Measurements from ENCODE around the gene DCAKD.

The DCAKD gene

GRCh38 chr17:45092911-45093430 lies 41.5 kb upstream of the DCAKD start:
- TF ChIP-seq CTCF (conservative IDR thresholded peaks at IDR 0.05; ENCODE audit: low read depth, low read length): no peak
- DNase-seq (ENCODE audit: low read depth): peak; percentile 96
- no peak overlapping the region for H3K4me3 ChIP-seq (ENCODE audit: low read length)

GRCh38 chr17:45091778-45092425 lies 40.5 kb upstream of the DCAKD start:
- DNase-seq (ENCODE audit: low read depth): no peak
- no peak overlapping the region for H3K4me3 ChIP-seq (ENCODE audit: low read length)

GRCh38 chr17:45090711-45091110 lies 39.3 kb upstream of the DCAKD start:
- no peak overlapping the region for H3K4me3 ChIP-seq (ENCODE audit: low read length)
- TF ChIP-seq CTCF (conservative IDR thresholded peaks at IDR 0.05; ENCODE audit: low read depth, low read length): no peak

More at GRCh38 chr17:45091778-45092425, 40.5 kb upstream of the DCAKD start:
- TF ChIP-seq CTCF (conservative IDR thresholded peaks at IDR 0.05; ENCODE audit: low read depth, low read length): no peak

GRCh38 chr17:45088741-45089140 lies 37.3 kb upstream of the DCAKD start:
- DNase-seq (ENCODE audit: low read depth): no peak
- no peak overlapping the region for H3K4me3 ChIP-seq (ENCODE audit: low read length)
- no peak for TF ChIP-seq CTCF (conservative IDR thresholded peaks at IDR 0.05; ENCODE audit: low read depth, low read length)

More at GRCh38 chr17:45090711-45091110, 39.3 kb upstream of the DCAKD start:
- no peak for DNase-seq (ENCODE audit: low read depth)

- H3K4me3 ChIP-seq (ENCODE audit: low read length): no peak overlapping the region
- DNase-seq (ENCODE audit: low read depth): no peak
- no peak for TF ChIP-seq CTCF (conservative IDR thresholded peaks at IDR 0.05; ENCODE audit: low read depth, low read length)
Measured at GRCh38 chr17:45087978-45088377, 36.5 kb upstream of the DCAKD start.

- no peak for DNase-seq (ENCODE audit: low read depth)
- H3K4me3 ChIP-seq (ENCODE audit: low read length): no peak overlapping the region
- TF ChIP-seq CTCF (conservative IDR thresholded peaks at IDR 0.05; ENCODE audit: low read depth, low read length): no peak
Measured at GRCh38 chr17:45087504-45087975, 36.1 kb upstream of the DCAKD start.

Data from retinal pigment epithelial cell (primary cell).